ENCODE data around the gene DLGAP1. TPM values are rescaled to one million over a fixed set of nuclear protein-coding genes. Genes with fewer than 3 reads are reported as not detected.

The DLGAP1 gene
- total and polyA plus RNA-seq, 4 donors, result 0.75 to 6.6 (median 3.6) TPM

DNA sequence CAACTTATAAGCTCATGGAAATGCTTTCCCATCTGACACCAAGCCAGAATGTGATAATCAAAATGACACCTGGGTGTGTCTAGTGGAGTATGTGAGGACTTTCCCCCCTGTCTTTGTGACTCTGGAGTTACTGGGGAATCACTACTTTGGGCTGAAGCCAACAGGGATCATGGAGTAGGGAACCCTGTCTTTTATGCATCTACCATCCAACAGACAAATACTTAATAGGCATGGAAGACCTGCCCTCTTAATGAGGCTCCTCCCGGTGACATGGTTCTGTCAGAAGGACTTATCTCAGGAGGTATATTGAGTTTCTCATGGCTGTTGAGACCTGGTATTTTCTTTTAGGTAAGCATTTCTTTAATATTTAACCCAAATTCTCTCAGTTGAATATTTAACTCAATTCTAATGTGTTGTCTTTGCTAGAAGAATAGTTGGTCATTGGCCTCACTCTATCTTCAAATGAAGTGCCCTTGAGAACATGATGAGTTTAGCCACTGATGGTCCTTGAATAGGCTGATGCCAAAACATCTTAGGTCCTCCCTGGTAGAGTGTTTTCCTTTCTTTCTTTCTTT, 963.0 kb downstream of the DLGAP1 start:
- peaks cover 0 to 2% of the 10 kb centered on the region in 2 donors for H3K27me3 ChIP-seq (ENCODE audit: control insufficient read depth in 1 of 2, insufficient read depth in 2 of 2, low read length in 1 of 2)
- no peak for ATAC-seq (ENCODE audit: low FRiP score)
- intact Hi-C loops (cut with DNase I), result loop anchor here in 1 of 2 donors (5.0 kb wide), 1 partner anchor 215 kb away; no protein-coding TSS in a partner anchor

DNA sequence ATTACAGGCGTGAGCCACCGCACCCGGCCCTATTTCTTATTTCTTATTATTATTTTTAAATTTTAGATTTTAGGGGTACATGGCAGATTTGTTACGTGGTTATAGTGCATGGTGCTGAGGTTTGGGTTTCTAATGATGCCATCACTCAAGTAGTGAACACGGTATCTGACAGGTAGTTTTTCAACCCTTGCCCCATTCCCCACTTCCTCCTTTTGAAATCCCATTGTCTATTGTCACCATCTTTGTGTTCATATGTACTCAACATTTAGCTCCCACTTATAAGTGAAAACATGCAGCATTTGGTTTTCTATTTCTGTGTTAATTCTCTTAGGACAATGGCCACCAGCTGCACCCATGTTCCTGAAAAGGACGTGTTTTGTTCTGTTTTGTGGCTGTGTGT, 965.6 kb downstream of the DLGAP1 start:
- Histone ChIP-seq H3K36me3 (ENCODE audit: control insufficient read depth in 1 of 2, insufficient read depth in 2 of 2, low read length in 1 of 2) (no peaks in the 10 kb centered on the region), H3K9me3 (ENCODE audit: control insufficient read depth, low read length) (no peaks in the 10 kb centered on the region), H3K4me3 (ENCODE audit: low read length in 2 of 2) (no peak overlapping the region), H3K27ac (ENCODE audit: low read depth in 1 of 2, low read length in 2 of 2) (no peak overlapping the region), H3K27me3 (ENCODE audit: control insufficient read depth in 1 of 2, insufficient read depth in 2 of 2, low read length in 1 of 2) (peaks cover 0 to 2% of the 10 kb centered on the region in 2 donors), H3K4me1 (ENCODE audit: control insufficient read depth in 1 of 2, insufficient read depth in 2 of 2, low read length in 2 of 2) (no peaks in the 10 kb centered on the region)
- intact Hi-C loops (cut with DNase I), result no loop called here
- 86 to 90% methylated on average over 6 of the region's 6 CpGs for WGBS, 2 donors
- no peak for DNase-seq
- ATAC-seq (ENCODE audit: low FRiP score), result no peak

More for the DNA sequence above, 963.0 kb downstream of the DLGAP1 start:
- no peak for DNase-seq
- Histone ChIP-seq H3K9me3 (ENCODE audit: control insufficient read depth, low read length) (no peaks in the 10 kb centered on the region), H3K27ac (ENCODE audit: low read depth in 1 of 2, low read length in 2 of 2) (no peak overlapping the region), H3K4me3 (ENCODE audit: low read length in 2 of 2) (no peak overlapping the region), H3K36me3 (ENCODE audit: control insufficient read depth in 1 of 2, insufficient read depth in 2 of 2, low read length in 1 of 2) (no peaks in the 10 kb centered on the region), H3K4me1 (ENCODE audit: control insufficient read depth in 1 of 2, insufficient read depth in 2 of 2, low read length in 2 of 2) (no peaks in the 10 kb centered on the region)
- WGBS, 2 donors, result 0 to 39% methylated on average over 1 of the region's 1 CpG

DNA sequence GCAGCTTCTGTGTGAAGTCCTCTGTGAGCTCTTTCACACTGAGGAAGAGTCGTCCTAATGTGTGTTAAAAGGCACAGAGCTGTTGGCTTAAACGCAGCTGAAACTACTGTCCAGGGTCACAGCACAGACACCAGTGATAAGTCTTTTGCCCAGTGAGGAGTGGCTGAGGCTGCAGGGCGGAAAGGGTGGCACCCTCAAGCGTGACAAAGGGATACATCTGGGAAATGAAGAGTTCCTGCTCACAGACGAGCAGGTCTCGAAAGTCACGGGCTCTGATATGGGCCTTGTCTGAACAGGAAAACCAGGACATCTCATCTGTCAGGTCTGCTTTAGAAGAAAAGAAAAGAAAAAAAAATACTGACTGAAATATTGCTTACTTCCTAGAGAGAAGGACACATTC, 968.6 kb downstream of the DLGAP1 start:
- intact Hi-C loops (cut with DNase I), result no loop called here
- 82 to 83% methylated on average over 7 of the region's 7 CpGs for WGBS, 2 donors
- DNase-seq (no peak), ATAC-seq (ENCODE audit: low FRiP score) (no peak)
- Histone ChIP-seq H3K4me1 (ENCODE audit: control insufficient read depth in 1 of 2, insufficient read depth in 2 of 2, low read length in 2 of 2) (no peaks in the 10 kb centered on the region), H3K9me3 (ENCODE audit: control insufficient read depth, low read length) (no peaks in the 10 kb centered on the region), H3K4me3 (ENCODE audit: low read length in 2 of 2) (no peak overlapping the region), H3K27me3 (ENCODE audit: control insufficient read depth in 1 of 2, insufficient read depth in 2 of 2, low read length in 1 of 2) (no peaks in the 10 kb centered on the region), H3K27ac (ENCODE audit: low read depth in 1 of 2, low read length in 2 of 2) (no peak overlapping the region), H3K36me3 (ENCODE audit: control insufficient read depth in 1 of 2, insufficient read depth in 2 of 2, low read length in 1 of 2) (no peaks in the 10 kb centered on the region)

DNA sequence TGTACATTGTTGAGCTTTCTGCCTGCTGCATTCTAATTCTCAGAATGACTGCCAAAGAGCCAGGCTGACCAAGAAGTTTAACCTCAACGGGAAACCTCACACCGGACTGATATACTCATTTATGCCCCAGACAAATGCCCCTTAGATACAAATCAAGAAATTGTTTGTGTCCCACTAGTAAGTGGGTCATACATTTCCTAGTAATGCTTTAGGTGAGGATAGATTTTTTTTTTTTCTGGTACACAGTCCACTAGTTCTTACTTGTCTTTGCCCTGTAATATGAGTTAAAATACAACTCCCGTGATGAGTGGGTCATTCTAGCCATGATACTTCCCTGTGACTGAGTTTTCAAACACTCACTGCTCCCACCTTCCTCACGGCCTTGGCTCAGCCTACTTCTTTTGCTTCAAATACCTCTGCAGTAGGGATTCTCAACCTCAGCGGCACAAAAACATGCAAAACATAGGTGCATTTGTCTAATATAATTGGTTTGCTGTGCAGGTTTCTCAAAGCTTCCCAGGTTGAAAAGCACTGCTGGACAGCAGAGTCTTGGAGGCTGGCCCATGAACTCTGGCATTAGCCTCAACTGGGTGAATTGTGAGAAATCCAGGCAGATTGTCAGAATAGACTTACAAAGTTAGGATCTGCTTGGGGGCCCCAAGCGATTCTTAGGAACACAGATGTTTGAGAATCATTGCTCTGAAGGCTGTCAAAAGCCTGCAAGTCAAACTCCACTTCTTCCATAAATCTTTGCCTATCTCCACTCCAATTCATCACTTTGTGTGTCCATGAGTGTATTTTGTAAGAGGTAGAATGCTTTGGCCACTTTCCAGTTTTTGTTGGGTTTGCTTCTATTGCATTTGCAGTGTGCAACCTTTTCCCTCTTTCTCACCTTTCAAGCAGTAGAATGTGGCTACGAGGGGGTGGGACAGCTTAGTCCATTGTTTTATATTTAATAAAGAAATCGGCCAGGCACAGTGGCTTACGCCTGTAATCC, 969.7 kb downstream of the DLGAP1 start:
- 79 to 83% methylated on average over 9 of the region's 9 CpGs for WGBS, 2 donors
- intact Hi-C loops (cut with DNase I), result no loop called here
- no peaks in the 10 kb centered on the region for H3K36me3 ChIP-seq (ENCODE audit: control insufficient read depth in 1 of 2, insufficient read depth in 2 of 2, low read length in 1 of 2)
- no peak overlapping the region for H3K4me3 ChIP-seq (ENCODE audit: low read length in 2 of 2)
- no peaks in the 10 kb centered on the region for H3K27me3 ChIP-seq (ENCODE audit: control insufficient read depth in 1 of 2, insufficient read depth in 2 of 2, low read length in 1 of 2)
- H3K27ac ChIP-seq (ENCODE audit: low read depth in 1 of 2, low read length in 2 of 2), result no peak overlapping the region
- DNase-seq, result no peak
- ATAC-seq (ENCODE audit: low FRiP score), result no peak
- H3K9me3 ChIP-seq (ENCODE audit: control insufficient read depth, low read length), result no peaks in the 10 kb centered on the region
- H3K4me1 ChIP-seq (ENCODE audit: control insufficient read depth in 1 of 2, insufficient read depth in 2 of 2, low read length in 2 of 2), result no peaks in the 10 kb centered on the region

DNA sequence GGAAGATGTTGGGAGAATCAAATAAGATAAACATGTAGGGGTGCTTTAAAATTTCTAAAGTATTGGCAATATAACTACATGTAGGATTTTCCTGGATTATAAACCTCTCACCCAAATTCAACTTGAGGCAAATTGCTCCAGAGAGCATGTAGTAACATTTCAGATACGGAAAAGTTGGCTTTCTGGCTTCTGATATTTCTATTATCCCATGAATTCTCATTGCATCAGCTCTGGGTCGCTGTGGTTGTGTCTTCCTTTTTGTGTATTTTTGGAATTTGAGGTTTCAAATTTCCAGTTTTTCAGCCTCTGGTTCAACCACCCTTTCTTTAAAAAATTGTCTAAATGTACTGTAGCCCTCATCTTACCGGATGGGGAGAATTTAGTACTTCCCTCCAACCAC, 972.8 kb downstream of the DLGAP1 start:
- no peak overlapping the region for H3K4me3 ChIP-seq (ENCODE audit: low read length in 2 of 2)
- no peak overlapping the region for H3K27ac ChIP-seq (ENCODE audit: low read depth in 1 of 2, low read length in 2 of 2)
- no peaks in the 10 kb centered on the region for H3K27me3 ChIP-seq (ENCODE audit: control insufficient read depth in 1 of 2, insufficient read depth in 2 of 2, low read length in 1 of 2)
- WGBS, 2 donors, result 81 to 89% methylated on average over 3 of the region's 3 CpGs
- H3K9me3 ChIP-seq (ENCODE audit: control insufficient read depth, low read length), result no peaks in the 10 kb centered on the region
- no peaks in the 10 kb centered on the region for H3K36me3 ChIP-seq (ENCODE audit: control insufficient read depth in 1 of 2, insufficient read depth in 2 of 2, low read length in 1 of 2)
- intact Hi-C loops (cut with DNase I), result no loop called here
- no peaks in the 10 kb centered on the region for H3K4me1 ChIP-seq (ENCODE audit: control insufficient read depth in 1 of 2, insufficient read depth in 2 of 2, low read length in 2 of 2)
- DNase-seq (no peak), ATAC-seq (ENCODE audit: low FRiP score) (no peak)

DNA sequence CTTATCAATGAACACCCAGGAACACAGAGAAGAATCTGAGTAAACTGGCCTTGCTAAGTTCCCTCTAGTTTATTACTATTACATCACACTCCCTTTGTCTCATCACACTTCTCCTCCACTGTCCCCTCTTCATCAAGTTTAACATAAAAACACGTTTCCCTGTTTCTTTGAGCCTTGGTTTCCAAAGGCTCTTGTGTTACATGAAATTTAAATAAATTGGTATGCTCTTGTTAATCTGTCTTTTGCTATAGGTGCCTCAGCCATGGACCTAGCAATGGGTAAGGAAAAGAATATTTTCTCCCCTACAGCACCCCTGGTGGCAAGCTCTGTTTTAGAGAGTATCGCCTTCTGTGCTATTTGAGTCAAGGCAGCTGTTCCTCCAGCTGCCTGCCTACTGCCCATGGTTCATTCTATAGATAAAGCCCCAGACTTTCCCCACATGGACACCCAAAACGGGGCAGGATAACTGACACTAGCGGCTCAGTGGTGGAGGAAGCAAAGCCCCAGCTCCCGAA, 973.4 kb downstream of the DLGAP1 start:
- H3K36me3 ChIP-seq (ENCODE audit: control insufficient read depth in 1 of 2, insufficient read depth in 2 of 2, low read length in 1 of 2), result no peaks in the 10 kb centered on the region
- H3K27ac ChIP-seq (ENCODE audit: low read depth in 1 of 2, low read length in 2 of 2), result no peak overlapping the region
- H3K4me3 ChIP-seq (ENCODE audit: low read length in 2 of 2), result no peak overlapping the region
- DNase-seq (no peak), ATAC-seq (ENCODE audit: low FRiP score) (no peak)
- H3K4me1 ChIP-seq (ENCODE audit: control insufficient read depth in 1 of 2, insufficient read depth in 2 of 2, low read length in 2 of 2), result no peaks in the 10 kb centered on the region
- H3K9me3 ChIP-seq (ENCODE audit: control insufficient read depth, low read length), result no peaks in the 10 kb centered on the region
- WGBS, 2 donors, result 31 to 36% methylated on average over 5 of the region's 5 CpGs
- intact Hi-C loops (cut with DNase I), result no loop called here
- no peaks in the 10 kb centered on the region for H3K27me3 ChIP-seq (ENCODE audit: control insufficient read depth in 1 of 2, insufficient read depth in 2 of 2, low read length in 1 of 2)

DNA sequence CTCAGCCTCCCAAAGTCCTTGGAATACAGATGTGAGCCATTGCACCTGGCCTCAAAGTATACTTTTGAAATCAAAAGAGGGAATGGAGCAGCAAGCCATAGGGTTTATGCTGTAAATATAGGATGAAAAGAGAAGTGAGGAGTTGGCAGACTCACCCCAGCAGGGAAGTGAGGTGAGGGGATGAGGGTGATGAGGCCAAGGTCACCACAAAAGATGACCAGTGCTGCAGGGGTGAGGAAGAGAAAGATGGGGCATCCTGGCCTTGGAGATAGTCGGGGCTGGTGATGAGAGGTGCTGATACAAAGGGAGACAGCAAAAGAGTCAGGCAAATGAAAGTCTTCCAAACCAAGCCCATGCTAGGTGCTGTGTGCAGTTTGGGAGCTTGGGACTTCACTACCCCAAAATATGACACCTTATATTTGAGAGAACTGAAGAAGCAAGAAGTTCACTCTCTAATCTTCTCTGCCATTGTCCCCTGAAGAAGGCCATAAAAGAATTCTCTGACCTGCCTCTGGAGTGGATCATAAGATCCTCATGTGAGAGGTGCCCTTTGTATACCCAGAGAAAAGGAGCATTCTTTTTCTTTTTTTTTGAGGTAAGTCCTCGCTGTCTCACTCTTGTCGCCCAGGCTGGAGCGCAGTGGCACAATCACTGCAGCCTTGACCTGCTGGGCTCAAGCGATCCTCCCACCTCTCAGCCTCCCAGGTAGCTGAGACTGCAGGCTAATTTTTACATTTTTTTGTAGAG, 974.1 kb downstream of the DLGAP1 start:
- 93 to 94% methylated on average over 5 of the region's 5 CpGs for WGBS, 2 donors
- Histone ChIP-seq H3K9me3 (ENCODE audit: control insufficient read depth, low read length) (no peaks in the 10 kb centered on the region), H3K27me3 (ENCODE audit: control insufficient read depth in 1 of 2, insufficient read depth in 2 of 2, low read length in 1 of 2) (no peaks in the 10 kb centered on the region), H3K4me1 (ENCODE audit: control insufficient read depth in 1 of 2, insufficient read depth in 2 of 2, low read length in 2 of 2) (no peaks in the 10 kb centered on the region), H3K36me3 (ENCODE audit: control insufficient read depth in 1 of 2, insufficient read depth in 2 of 2, low read length in 1 of 2) (no peaks in the 10 kb centered on the region), H3K27ac (ENCODE audit: low read depth in 1 of 2, low read length in 2 of 2) (no peak overlapping the region), H3K4me3 (ENCODE audit: low read length in 2 of 2) (no peak overlapping the region)
- ATAC-seq (ENCODE audit: low FRiP score), result no peak
- intact Hi-C loops (cut with DNase I), result no loop called here
- no peak for DNase-seq

DNA sequence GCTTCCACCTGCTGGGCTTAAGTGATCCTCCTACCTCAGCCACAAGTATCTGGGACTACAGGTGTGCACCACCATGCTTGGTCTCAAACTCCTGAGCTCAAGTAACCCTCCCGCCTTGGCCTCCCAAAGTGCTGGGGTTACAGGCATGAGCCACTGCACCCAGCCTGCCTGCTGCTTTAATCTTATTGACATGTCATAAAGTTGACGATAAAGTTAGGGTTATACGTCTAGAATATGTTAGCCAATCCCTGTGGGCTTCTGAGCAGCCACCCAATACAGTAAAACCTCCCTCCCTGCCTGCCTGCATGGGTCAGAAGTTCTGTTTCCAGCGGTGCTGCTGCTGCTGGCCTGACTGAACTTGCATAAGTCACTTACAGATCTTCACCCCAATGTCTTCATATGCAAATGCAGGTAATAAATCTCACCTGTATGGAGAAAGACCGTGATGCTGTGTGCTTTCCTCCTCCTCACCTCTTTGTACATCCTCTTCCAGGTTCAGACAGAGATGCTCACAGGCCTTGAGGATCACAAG, 975.1 kb downstream of the DLGAP1 start:
- no peaks in the 10 kb centered on the region for H3K27me3 ChIP-seq (ENCODE audit: control insufficient read depth in 1 of 2, insufficient read depth in 2 of 2, low read length in 1 of 2)
- no peaks in the 10 kb centered on the region for H3K9me3 ChIP-seq (ENCODE audit: control insufficient read depth, low read length)
- no peak overlapping the region for H3K27ac ChIP-seq (ENCODE audit: low read depth in 1 of 2, low read length in 2 of 2)
- H3K4me3 ChIP-seq (ENCODE audit: low read length in 2 of 2), result no peak overlapping the region
- ATAC-seq (ENCODE audit: low FRiP score), result no peak
- no peaks in the 10 kb centered on the region for H3K4me1 ChIP-seq (ENCODE audit: control insufficient read depth in 1 of 2, insufficient read depth in 2 of 2, low read length in 2 of 2)
- H3K36me3 ChIP-seq (ENCODE audit: control insufficient read depth in 1 of 2, insufficient read depth in 2 of 2, low read length in 1 of 2), result no peaks in the 10 kb centered on the region
- no peak for DNase-seq
- WGBS, 2 donors, result 72 to 81% methylated on average over 5 of the region's 5 CpGs
- intact Hi-C loops (cut with DNase I), result no loop called here

All from aorta (tissue), 5 donors.